ENCODE results near the gene CPED1. TPM values are rescaled to one million over a fixed set of nuclear protein-coding genes. Genes with fewer than 3 reads are reported as not detected.

Gene CPED1
- total RNA-seq, 3 donors from 2014 or later (not counting 1 experiment from before 2014, with no cell fraction given) = 0.50 to 1.3 (median 0.96) TPM

GRCh38 chr7:121343302-121343701, 354.8 kb downstream of the CPED1 start:
- DNase-seq = no peak
- peaks cover 7 to 11% of the 10 kb centered on the region in 2 donors for H3K4me1 Mint-ChIP-seq
- no peaks in the 10 kb centered on the region for H3K27me3 Mint-ChIP-seq (ENCODE audit: low read depth in 2 of 2)
- H3K9me3 Mint-ChIP-seq = no peaks in the 10 kb centered on the region
- intact Hi-C loops (cut with micrococcal nuclease) = no loop called here
- H3K27me3 ChIP-seq (ENCODE audit: control insufficient read depth, insufficient read depth, low read length) = no peaks in the 10 kb centered on the region
- H3K27ac ChIP-seq (ENCODE audit: low read length) = no peak overlapping the region
- peaks cover 4% of the 10 kb centered on the region for H3K4me1 ChIP-seq (ENCODE audit: control insufficient read depth, insufficient read depth, low read length)
- H3K4me3 Mint-ChIP-seq = no peak overlapping the region
- no peak for ATAC-seq
- no peak overlapping the region for H3K27ac Mint-ChIP-seq
- TF ChIP-seq CTCF (IDR thresholded peaks at IDR 0.05) = no peak
- peaks cover 6% of the 10 kb centered on the region for H3K36me3 ChIP-seq (ENCODE audit: control insufficient read depth, insufficient read depth, low read length)
- no peak overlapping the region for H3K4me3 ChIP-seq (ENCODE audit: low read length)
- no peaks in the 10 kb centered on the region for H3K9me3 ChIP-seq (ENCODE audit: control insufficient read depth, insufficient read depth, low read length)
- WGBS (ENCODE audit: insufficient coverage) = no CpG with 5 or more reads among the region's 3 CpGs
- peaks cover 8% of the 10 kb centered on the region for H3K36me3 Mint-ChIP-seq

- Histone ChIP-seq H3K4me1 (ENCODE audit: control insufficient read depth, insufficient read depth, low read length) (peaks cover 2% of the 10 kb centered on the region), H3K4me3 (ENCODE audit: low read length) (no peak overlapping the region), H3K27ac (ENCODE audit: low read length) (no peak overlapping the region), H3K27me3 (ENCODE audit: control insufficient read depth, insufficient read depth, low read length) (no peaks in the 10 kb centered on the region), H3K9me3 (ENCODE audit: control insufficient read depth, insufficient read depth, low read length) (no peaks in the 10 kb centered on the region), H3K36me3 (ENCODE audit: control insufficient read depth, insufficient read depth, low read length) (peaks cover 6% of the 10 kb centered on the region)
- intact Hi-C loops (cut with micrococcal nuclease) = no loop called here
- DNase-seq (no peak), ATAC-seq (no peak)
- Mint-ChIP-seq H3K4me3 (no peak overlapping the region), H3K4me1 (peaks cover under 1 to 3% of the 10 kb centered on the region in 2 donors), H3K9me3 (no peaks in the 10 kb centered on the region), H3K27ac (no peak overlapping the region), H3K27me3 (ENCODE audit: low read depth in 2 of 2) (no peaks in the 10 kb centered on the region), H3K36me3 (peaks cover 8% of the 10 kb centered on the region)
- WGBS (ENCODE audit: insufficient coverage) = no CpG with 5 or more reads among the region's 2 CpGs
- no peak for TF ChIP-seq CTCF (IDR thresholded peaks at IDR 0.05)
Measured at GRCh38 chr7:121344093-121344492, 355.6 kb downstream of the CPED1 start.

GRCh38 chr7:121344497-121344896, 356.0 kb downstream of the CPED1 start:
- Mint-ChIP-seq H3K27ac (no peak overlapping the region), H3K4me3 (no peak overlapping the region), H3K4me1 (no peaks in the 10 kb centered on the region), H3K36me3 (peaks cover 8% of the 10 kb centered on the region), H3K27me3 (ENCODE audit: low read depth in 2 of 2) (no peaks in the 10 kb centered on the region), H3K9me3 (no peaks in the 10 kb centered on the region)
- TF ChIP-seq CTCF (IDR thresholded peaks at IDR 0.05) = no peak
- H3K9me3 ChIP-seq (ENCODE audit: control insufficient read depth, insufficient read depth, low read length) = no peaks in the 10 kb centered on the region
- intact Hi-C loops (cut with micrococcal nuclease) = no loop called here
- DNase-seq (no peak), ATAC-seq (no peak)
- H3K4me3 ChIP-seq (ENCODE audit: low read length) = no peak overlapping the region
- H3K27ac ChIP-seq (ENCODE audit: low read length) = no peak overlapping the region
- peaks cover 6% of the 10 kb centered on the region for H3K36me3 ChIP-seq (ENCODE audit: control insufficient read depth, insufficient read depth, low read length)
- no peaks in the 10 kb centered on the region for H3K27me3 ChIP-seq (ENCODE audit: control insufficient read depth, insufficient read depth, low read length)
- no peaks in the 10 kb centered on the region for H3K4me1 ChIP-seq (ENCODE audit: control insufficient read depth, insufficient read depth, low read length)
- WGBS (ENCODE audit: insufficient coverage) = 91% methylated on average over 1 of the region's 1 CpG

Other genes starting within 250 kb of the CPED1 start
- gene TSPAN12, start 130.6 kb upstream of the CPED1 start, total RNA-seq = not detected
- gene ING3, start 37.9 kb upstream of the CPED1 start, total RNA-seq = 10 to 100 TPM; 45.7 to 56.2 (median 50.1) TPM

Data from natural killer cell (primary cell).